Neural progenitor cell (in vitro differentiated cells): ENCODE results near the gene CLDN10. TPM values are rescaled to one million over a fixed set of nuclear protein-coding genes. Genes with fewer than 3 reads are reported as not detected.

Experiments used
- DNase-seq: peaks from one replicate; pipeline ENCODE4 v3.0.0-alpha.2; 2016; ENCODE audit warnings: low spot score
- H2AFZ ChIP-seq: fragments of 200-600 bp; sonication (generic); replicated peaks from 2 replicates; pipeline ENCODE4 v1.6.1; 2016; ENCODE audit warnings: antibody characterized with exemption
- H3F3A ChIP-seq: fragments of 200-600 bp; sonication (generic); 2 replicates; pipeline ENCODE4 v1.6.1; 2016; ENCODE audit warnings: antibody characterized with exemption, low read depth
- H3K27ac ChIP-seq: fragments of 200-600 bp; sonication (generic); 2 replicates; pipeline ENCODE4 v1.5.1; 2016; ENCODE audit warnings: mild to moderate bottlenecking
- H3K27me3 ChIP-seq: fragments of 200-600 bp; sonication (generic); 2 replicates; pipeline ENCODE4 v1.6.1; 2016; ENCODE audit warnings: mild to moderate bottlenecking, moderate library complexity
- H3K36me3 ChIP-seq: fragments of 200-600 bp; sonication (generic); 2 replicates; pipeline ENCODE4 v1.5.1; 2016
- H3K4me1 ChIP-seq: fragments of 200-600 bp; sonication (generic); 2 replicates; pipeline ENCODE4 v1.6.1; 2016; ENCODE audit warnings: mixed run types
- H3K4me2 ChIP-seq: fragments of 200-600 bp; sonication (generic); 2 replicates; pipeline ENCODE4 v1.6.1; 2016
- H3K4me3 ChIP-seq: fragments of 200-600 bp; sonication (generic); 2 replicates; pipeline ENCODE4 v1.5.1; 2016
- H3K79me2 ChIP-seq: fragments of 200-600 bp; sonication (generic); 2 replicates; pipeline ENCODE4 v1.6.1; 2016; ENCODE audit warnings: low read depth
- H3K9ac ChIP-seq: fragments of 200-600 bp; sonication (generic); 2 replicates; pipeline ENCODE4 v1.6.1; 2016
- H3K9me3 ChIP-seq: fragments of 200-600 bp; sonication (generic); 2 replicates; pipeline ENCODE4 v1.5.1; 2016; ENCODE audit warnings: low read depth
- H4K20me1 ChIP-seq: fragments of 200-600 bp; sonication (generic); 2 replicates; pipeline ENCODE4 v1.6.1; 2016; ENCODE audit warnings: low read depth
- H3K27ac Mint-ChIP-seq: 3 replicates; pipeline ENCODE4 v1.8.0; 2021; ENCODE audit warnings: mixed read lengths
- H3K27me3 Mint-ChIP-seq: 2 replicates; pipeline ENCODE4 v1.8.0; 2022; ENCODE audit warnings: low read depth, mild to moderate bottlenecking, inconsistent platforms, moderate library complexity, mixed read lengths; ENCODE audit not compliant: insufficient read depth
- H3K36me3 Mint-ChIP-seq: 3 replicates; pipeline ENCODE4 v1.8.0; 2021; ENCODE audit warnings: mixed read lengths
- H3K4me1 Mint-ChIP-seq: 3 replicates; pipeline ENCODE4 v1.8.0; 2021; ENCODE audit warnings: mixed read lengths
- H3K4me3 Mint-ChIP-seq: 3 replicates; pipeline ENCODE4 v1.8.0; 2021; ENCODE audit warnings: mild to moderate bottlenecking, moderate library complexity, mixed read lengths
- H3K9me3 Mint-ChIP-seq: 3 replicates; pipeline ENCODE4 v1.8.0; 2020; ENCODE audit warnings: mixed read lengths
- CTCF ChIP-seq: fragments of 200-600 bp; sonication (generic); IDR thresholded peaks from 2 replicates; pipeline ENCODE4 v1.5.1; 2017; ENCODE audit warnings: antibody characterized with exemption, mild to moderate bottlenecking
- EZH2 ChIP-seq: fragments of 200-600 bp; sonication (generic); IDR thresholded peaks from 2 replicates; pipeline ENCODE4 v1.6.1; 2017; ENCODE audit warnings: antibody characterized with exemption, mild to moderate bottlenecking, moderate library complexity
- EZH2phosphoT487 ChIP-seq: fragments of 200-600 bp; sonication (generic); IDR thresholded peaks from 2 replicates; pipeline ENCODE4 v1.6.1; 2017; ENCODE audit warnings: antibody characterized with exemption
- total RNA-seq: library from RNA; depleted of rRNA; stranded (reverse); fragments of >200 nt; gene quantifications from 2 replicates; pipeline ENCODE4 v1.2.3, GENCODE V29; 2015; ENCODE audit warnings: low replicate concordance

CLDN10 gene
- total RNA-seq, 1 donor from 2014 or later = 25.5 TPM

- H3K4me3 Mint-ChIP-seq = no peak overlapping the region
- H3K36me3 ChIP-seq = peaks cover 11% of the 10 kb centered on the region
- peaks cover 64% of the 10 kb centered on the region for H3K36me3 Mint-ChIP-seq
- no peak overlapping the region for H2AFZ ChIP-seq
- H3K79me2 ChIP-seq = no peaks in the 10 kb centered on the region
- no peaks in the 10 kb centered on the region for H3K27me3 Mint-ChIP-seq
- no peaks in the 10 kb centered on the region for H3K27me3 ChIP-seq
- no peaks in the 10 kb centered on the region for H3K9me3 ChIP-seq
- H4K20me1 ChIP-seq = peaks cover 17% of the 10 kb centered on the region
- no peak overlapping the region for H3K4me3 ChIP-seq
- TF ChIP-seq CTCF (peak; percentile 79), EZH2 (no peak)
- peaks cover 8% of the 10 kb centered on the region for H3F3A ChIP-seq
- no peaks in the 10 kb centered on the region for H3K4me1 ChIP-seq
- peak; percentile 70 for DNase-seq
- no peak overlapping the region for H3K27ac Mint-ChIP-seq
- peaks cover 12% of the 10 kb centered on the region for H3K9me3 Mint-ChIP-seq
- no peak overlapping the region for H3K4me2 ChIP-seq
- no peak overlapping the region for H3K27ac ChIP-seq
- no peak overlapping the region for H3K9ac ChIP-seq
- no peaks in the 10 kb centered on the region for H3K4me1 Mint-ChIP-seq
These were observed 71.5 kb downstream of the CLDN10 start for GRCh38 chr13:95624020-95624419.

GRCh38 chr13:95626768-95627167, 74.2 kb downstream of the CLDN10 start:
- Histone ChIP-seq H2AFZ (no peak overlapping the region), H3K4me2 (no peak overlapping the region), H3K4me3 (no peak overlapping the region), H3K27me3 (no peaks in the 10 kb centered on the region), H3K27ac (no peak overlapping the region), H3K9ac (no peak overlapping the region), H4K20me1 (peaks cover 17% of the 10 kb centered on the region), H3K9me3 (no peaks in the 10 kb centered on the region), H3K79me2 (no peaks in the 10 kb centered on the region), H3K36me3 (peaks cover 13% of the 10 kb centered on the region), H3F3A (peaks cover 8% of the 10 kb centered on the region), H3K4me1 (no peaks in the 10 kb centered on the region)
- TF ChIP-seq EZH2phosphoT487 (no peak), EZH2 (no peak), CTCF (no peak)
- no peak overlapping the region for H3K27ac Mint-ChIP-seq
- DNase-seq = no peak
- no peak overlapping the region for H3K4me3 Mint-ChIP-seq
- peaks cover 12% of the 10 kb centered on the region for H3K9me3 Mint-ChIP-seq
- peaks cover 65% of the 10 kb centered on the region for H3K36me3 Mint-ChIP-seq
- H3K27me3 Mint-ChIP-seq = no peaks in the 10 kb centered on the region
- no peaks in the 10 kb centered on the region for H3K4me1 Mint-ChIP-seq

GRCh38 chr13:95627590-95627989, 75.1 kb downstream of the CLDN10 start:
- peaks cover 70% of the 10 kb centered on the region for H3K36me3 Mint-ChIP-seq
- Histone ChIP-seq H3K9ac (no peak overlapping the region), H3K4me1 (no peaks in the 10 kb centered on the region), H3K79me2 (no peaks in the 10 kb centered on the region), H3K9me3 (no peaks in the 10 kb centered on the region), H3K4me3 (no peak overlapping the region), H4K20me1 (peaks cover 17% of the 10 kb centered on the region), H3K36me3 (peaks cover 13% of the 10 kb centered on the region), H3K4me2 (no peak overlapping the region), H3K27ac (no peak overlapping the region), H3F3A (peaks cover 8% of the 10 kb centered on the region), H2AFZ (no peak overlapping the region), H3K27me3 (no peaks in the 10 kb centered on the region)
- H3K4me1 Mint-ChIP-seq = peaks cover 8% of the 10 kb centered on the region
- H3K9me3 Mint-ChIP-seq = peaks cover 12% of the 10 kb centered on the region
- no peak for DNase-seq
- H3K4me3 Mint-ChIP-seq = no peak overlapping the region
- no peak overlapping the region for H3K27ac Mint-ChIP-seq
- TF ChIP-seq EZH2phosphoT487 = no peak
- no peak for TF ChIP-seq CTCF
- TF ChIP-seq EZH2 = no peak
- H3K27me3 Mint-ChIP-seq = no peaks in the 10 kb centered on the region

- Histone ChIP-seq H3K4me3 (no peak overlapping the region), H3K9ac (no peak overlapping the region), H3K36me3 (peaks cover 13% of the 10 kb centered on the region), H3K27me3 (no peaks in the 10 kb centered on the region), H3K4me1 (no peaks in the 10 kb centered on the region), H4K20me1 (peaks cover 17% of the 10 kb centered on the region), H2AFZ (no peak overlapping the region), H3K4me2 (no peak overlapping the region), H3K9me3 (no peaks in the 10 kb centered on the region), H3F3A (peaks cover 8% of the 10 kb centered on the region), H3K27ac (no peak overlapping the region), H3K79me2 (no peaks in the 10 kb centered on the region)
- H3K36me3 Mint-ChIP-seq = peaks cover 72% of the 10 kb centered on the region
- H3K9me3 Mint-ChIP-seq = peaks cover 12% of the 10 kb centered on the region
- H3K4me3 Mint-ChIP-seq = no peak overlapping the region
- TF ChIP-seq CTCF = no peak
- TF ChIP-seq EZH2phosphoT487 = no peak
- no peak for TF ChIP-seq EZH2
- no peak overlapping the region for H3K27ac Mint-ChIP-seq
- H3K27me3 Mint-ChIP-seq = no peaks in the 10 kb centered on the region
- DNase-seq = no peak
- peaks cover 10% of the 10 kb centered on the region for H3K4me1 Mint-ChIP-seq
These were observed 76.0 kb downstream of the CLDN10 start for GRCh38 chr13:95628488-95628887.
